HuH-7 (cell line): ENCODE results near the gene SDK2.

ENCODE experiments used
- DNase-seq: peaks from one replicate; pipeline ENCODE4 v3.0.0; 2011; ENCODE audit warnings: low spot score

Gene SDK2

GRCh38 chr17:73644145-73645049, at the start of gene SDK2:
TSS of gene SDK2 (minus strand) at chr17:73644445. CDS start at chr17:73644088, 357 bp downstream.
- no peak for DNase-seq

- no peak for DNase-seq
Observed at GRCh38 chr17:73693071-73693470, 48.8 kb upstream of the SDK2 start.

- DNase-seq, result no peak
Observed at GRCh38 chr17:73691321-73691766, 47.1 kb upstream of the SDK2 start.

GRCh38 chr17:73690676-73691075, 46.4 kb upstream of the SDK2 start:
- DNase-seq, result no peak

- DNase-seq, result no peak
Observed at GRCh38 chr17:73689596-73690275, 45.5 kb upstream of the SDK2 start.

GRCh38 chr17:73686961-73687360, 42.7 kb upstream of the SDK2 start:
- no peak for DNase-seq

GRCh38 chr17:73686126-73686525, 41.9 kb upstream of the SDK2 start:
- no peak for DNase-seq

- no peak for DNase-seq
Observed at GRCh38 chr17:73684183-73684582, 39.9 kb upstream of the SDK2 start.

- no peak for DNase-seq
Observed at GRCh38 chr17:73683771-73684170, 39.5 kb upstream of the SDK2 start.

GRCh38 chr17:73681946-73682345, 37.7 kb upstream of the SDK2 start:
- DNase-seq, result no peak

- no peak for DNase-seq
Observed at GRCh38 chr17:73679476-73679875, 35.2 kb upstream of the SDK2 start.

- DNase-seq, result no peak
Observed at GRCh38 chr17:73678999-73679398, 34.8 kb upstream of the SDK2 start.

GRCh38 chr17:73669771-73670170, 25.5 kb upstream of the SDK2 start:
- no peak for DNase-seq

- DNase-seq, result no peak
Observed at GRCh38 chr17:73667181-73667959, 23.1 kb upstream of the SDK2 start.

GRCh38 chr17:73663614-73664013, 19.4 kb upstream of the SDK2 start:
- no peak for DNase-seq

- DNase-seq, result no peak
Observed at GRCh38 chr17:73660366-73660765, 16.1 kb upstream of the SDK2 start.

GRCh38 chr17:73658821-73659515, 14.7 kb upstream of the SDK2 start:
- DNase-seq, result no peak

- peak; percentile 78 for DNase-seq
Observed at GRCh38 chr17:73657473-73658116, 13.3 kb upstream of the SDK2 start.

GRCh38 chr17:73654241-73654640, 10.0 kb upstream of the SDK2 start:
- DNase-seq, result no peak

- DNase-seq, result no peak
Observed at GRCh38 chr17:73653810-73654209, 9.6 kb upstream of the SDK2 start.

- DNase-seq, result no peak
Observed at GRCh38 chr17:73652886-73653480, 8.7 kb upstream of the SDK2 start.
